HEK293 (cell line): Measurements from ENCODE around the gene FBXO21.

Experiments
- CTCF ChIA-PET: fragments of 350-600 bp; formaldehyde crosslinking; extraction: SDS; loops from one replicate; lab custom pipeline; 2021; ENCODE audit warnings: antibody characterized with exemption; lab: Yijun Ruan, JAX
- POLR2A ChIA-PET: fragments of 300-600 bp; formaldehyde crosslinking; extraction: SDS; loops from one replicate; lab custom pipeline; 2020; ENCODE audit warnings: antibody characterized with exemption, inconsistent platforms; lab: Yijun Ruan, JAX
- H3K27ac ChIP-seq: fragments of 200-500 bp; sonication (Bioruptor generic); 2 replicates; pipeline ENCODE4 v1.5.1; 2014; ENCODE audit warnings: low read depth, low read length, control low read depth, inconsistent platforms; ENCODE audit errors: extremely low read depth
- H3K36me3 ChIP-seq, 2 experiments: fragments of 200-500 bp in 1 of 2; sonication (Bioruptor generic) in 1 of 2; 1 replicate in 1 of 2; 2 replicates in 1 of 2; pipeline ENCODE4 v1.5.1; 2014 to 2017; ENCODE audit warnings: inconsistent platforms in 2 of 2, low read length in 2 of 2; ENCODE audit not compliant: control insufficient read depth in 2 of 2, insufficient read depth in 1 of 2
- H3K4me1 ChIP-seq: fragments of 200-500 bp; sonication (Bioruptor generic); 2 replicates; pipeline ENCODE4 v1.5.1; 2014; ENCODE audit warnings: mild to moderate bottlenecking, low read length, inconsistent platforms; ENCODE audit not compliant: control insufficient read depth, insufficient read depth
- H3K4me3 ChIP-seq: 2 replicates; pipeline ENCODE4 v1.5.1; 2011; ENCODE audit warnings: low read depth, mild to moderate bottlenecking, control low read depth, low read length, moderate library complexity
- H3K9me3 ChIP-seq: fragments of 200-500 bp; sonication (Bioruptor generic); 2 replicates; pipeline ENCODE4 v1.5.1; 2014; ENCODE audit warnings: low read depth, low read length, inconsistent platforms; ENCODE audit not compliant: control insufficient read depth, insufficient read depth
- CTCF ChIP-seq: fragments of 450-650 bp; formaldehyde crosslinking; IDR thresholded peaks from 2 replicates; pipeline ENCODE4 v1.5.1; 2016; ENCODE audit warnings: missing biosample characterization, missing genetic modification characterization
- EGR2 ChIP-seq: fragments of 450-650 bp; formaldehyde crosslinking; IDR thresholded peaks from 2 replicates; pipeline ENCODE4 v1.5.1; 2016; ENCODE audit warnings: low read depth, missing biosample characterization, missing genetic modification characterization
- KLF1 ChIP-seq: fragments of 450-650 bp; formaldehyde crosslinking; IDR thresholded peaks from 2 replicates; pipeline ENCODE4 v1.5.1; 2016; ENCODE audit warnings: missing biosample characterization, missing genetic modification characterization
- KLF8 ChIP-seq: fragments of 450-650 bp; formaldehyde crosslinking; IDR thresholded peaks from 2 replicates; pipeline ENCODE4 v1.5.1; 2016; ENCODE audit warnings: missing biosample characterization, missing genetic modification characterization
- SP7 ChIP-seq: fragments of 450-650 bp; formaldehyde crosslinking; IDR thresholded peaks from 2 replicates; pipeline ENCODE4 v1.5.1; 2016; ENCODE audit warnings: missing biosample characterization, missing genetic modification characterization
- ZBTB7A ChIP-seq: fragments of 450-650 bp; formaldehyde crosslinking; IDR thresholded peaks from 2 replicates; pipeline ENCODE4 v1.5.1; 2016; ENCODE audit warnings: low read depth, missing biosample characterization, missing genetic modification characterization
- ZBTB8A ChIP-seq: fragments of 450-650 bp; formaldehyde crosslinking; IDR thresholded peaks from 2 replicates; pipeline ENCODE4 v1.5.1; 2016; ENCODE audit warnings: missing biosample characterization, missing genetic modification characterization
- ZNF157 ChIP-seq: fragments of 450-650 bp; formaldehyde crosslinking; IDR thresholded peaks from 2 replicates; pipeline ENCODE4 v1.5.1; 2016; ENCODE audit warnings: missing biosample characterization, missing genetic modification characterization
- ZNF202 ChIP-seq: fragments of 450-650 bp; formaldehyde crosslinking; IDR thresholded peaks from 2 replicates; pipeline ENCODE4 v1.5.1; 2016; ENCODE audit warnings: missing biosample characterization, missing genetic modification characterization, borderline replicate concordance
- ZNF324 ChIP-seq: fragments of 450-650 bp; formaldehyde crosslinking; IDR thresholded peaks from 2 replicates; pipeline ENCODE4 v1.5.1; 2016; ENCODE audit warnings: missing biosample characterization, missing genetic modification characterization
- ZNF335 ChIP-seq: fragments of 450-650 bp; formaldehyde crosslinking; conservative IDR thresholded peaks from 2 replicates; pipeline ENCODE4 v1.5.1; 2016; ENCODE audit warnings: missing biosample characterization, missing genetic modification characterization
- ZNF48 ChIP-seq: fragments of 450-650 bp; formaldehyde crosslinking; IDR thresholded peaks from 2 replicates; pipeline ENCODE4 v1.5.1; 2016; ENCODE audit warnings: missing biosample characterization, missing genetic modification characterization
- ZNF488 ChIP-seq: fragments of 450-650 bp; formaldehyde crosslinking; IDR thresholded peaks from 2 replicates; pipeline ENCODE4 v1.5.1; 2016; ENCODE audit warnings: missing biosample characterization, missing genetic modification characterization
- ZNF513 ChIP-seq: fragments of 450-650 bp; IDR thresholded peaks from 2 replicates; pipeline ENCODE4 v1.5.1; 2018; ENCODE audit warnings: missing biosample characterization, missing genetic modification characterization
- ZNF529 ChIP-seq: fragments of 450-650 bp; formaldehyde crosslinking; IDR thresholded peaks from 2 replicates; pipeline ENCODE4 v1.5.1; 2017; ENCODE audit warnings: missing genetic modification characterization, missing biosample characterization; ENCODE audit not compliant: insufficient replicate concordance
- ZNF558 ChIP-seq: fragments of 450-650 bp; formaldehyde crosslinking; IDR thresholded peaks from 2 replicates; pipeline ENCODE4 v1.5.1; 2016; ENCODE audit warnings: missing biosample characterization, missing genetic modification characterization
- ZNF560 ChIP-seq: fragments of 450-650 bp; formaldehyde crosslinking; IDR thresholded peaks from 2 replicates; pipeline ENCODE4 v1.5.1; 2017; ENCODE audit warnings: missing biosample characterization, missing genetic modification characterization, borderline replicate concordance
- ZNF621 ChIP-seq: fragments of 450-650 bp; formaldehyde crosslinking; IDR thresholded peaks from 2 replicates; pipeline ENCODE4 v1.5.1; 2017; ENCODE audit warnings: missing biosample characterization, missing genetic modification characterization
- ZNF670 ChIP-seq: fragments of 450-650 bp; formaldehyde crosslinking; IDR thresholded peaks from 2 replicates; pipeline ENCODE4 v1.5.1; 2016; ENCODE audit warnings: missing biosample characterization, missing genetic modification characterization, low read depth
- ZNF677 ChIP-seq: fragments of 450-650 bp; IDR thresholded peaks from 2 replicates; pipeline ENCODE4 v1.5.0; 2018; ENCODE audit warnings: missing biosample characterization, mild to moderate bottlenecking, missing genetic modification characterization, moderate library complexity
- TF ChIP-seq, protein P1 (sequence below): fragments of 450-650 bp; formaldehyde crosslinking; IDR thresholded peaks from 2 replicates; pipeline ENCODE4 v1.5.1; 2017; ENCODE audit warnings: missing biosample characterization, missing genetic modification characterization
- TF ChIP-seq, protein P2 (sequence below): fragments of 450-650 bp; formaldehyde crosslinking; IDR thresholded peaks from 2 replicates; pipeline ENCODE4 v1.5.1; 2017; ENCODE audit warnings: missing biosample characterization, missing genetic modification characterization

FBXO21 gene

DNA sequence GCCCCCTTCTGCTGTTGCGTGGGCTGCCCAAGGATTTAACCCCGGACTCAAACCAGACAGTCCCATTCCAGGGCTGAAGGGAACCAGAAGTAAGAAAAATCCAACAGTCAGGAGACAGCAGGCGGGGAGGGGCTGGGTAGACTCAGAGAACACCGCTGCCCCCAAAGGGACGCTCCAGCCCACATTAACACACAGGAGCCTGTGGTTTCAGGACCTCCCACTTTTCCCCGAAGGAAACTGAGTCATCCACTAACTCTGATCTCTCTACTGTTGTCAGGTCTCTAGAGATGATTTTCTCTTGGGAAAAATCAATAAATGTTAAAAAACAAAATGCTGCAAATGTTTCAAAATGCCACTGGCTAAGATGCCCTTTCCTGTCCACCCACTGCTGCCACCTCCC lies 41.6 kb downstream of the FBXO21 start:
- H3K27ac ChIP-seq: no peak overlapping the region
- H3K4me1 ChIP-seq: no peaks in the 10 kb centered on the region
- TF ChIP-seq ZNF488: no peak
- TF ChIP-seq ZNF560 (tag by site-specific recombination): no peak
- TF ChIP-seq CTCF (tag by site-specific recombination): no peak
- no peak for TF ChIP-seq ZBTB8A (tag by site-specific recombination)
- TF ChIP-seq, all 188 proteins: peak for 0
- H3K36me3 ChIP-seq: peaks cover 16 to 65% of the 10 kb centered on the region in 2 experiments
- CTCF ChIA-PET: no interaction called here
- H3K9me3 ChIP-seq: no peaks in the 10 kb centered on the region
- POLR2A ChIA-PET: no interaction called here
- no peak overlapping the region for H3K4me3 ChIP-seq

DNA sequence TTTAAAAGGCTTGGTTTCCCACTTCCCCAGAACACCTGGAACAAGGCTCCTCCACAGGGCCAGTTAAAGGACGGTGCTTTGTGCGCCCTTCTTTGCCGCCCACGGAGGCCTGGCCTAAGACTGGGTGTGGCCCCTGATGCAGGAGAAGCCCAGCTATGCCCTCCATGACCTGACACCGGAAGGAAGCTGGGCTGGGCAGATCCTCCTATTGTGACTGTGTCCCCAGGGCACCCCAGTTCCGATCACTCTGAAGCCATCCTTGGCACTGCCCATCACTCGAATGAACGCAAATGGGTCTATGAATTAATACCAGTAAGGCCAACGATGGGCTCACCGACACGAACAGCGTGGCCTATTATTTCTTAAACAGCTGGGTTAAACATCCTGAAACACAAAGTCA lies 42.6 kb downstream of the FBXO21 start:
- Histone ChIP-seq H3K36me3 (peaks cover 14 to 55% of the 10 kb centered on the region in 2 experiments), H3K27ac (no peak overlapping the region)
- CTCF ChIA-PET: no interaction called here
- no peak for TF ChIP-seq ZNF335 (tag by site-specific recombination)
- TF ChIP-seq ZNF558 (tag by site-specific recombination): no peak
- TF ChIP-seq ZNF324: no peak
- no peak for TF ChIP-seq EGR2 (tag by site-specific recombination)
- TF ChIP-seq ZNF670: no peak
- TF ChIP-seq ZNF48 (tag by site-specific recombination): no peak
- TF ChIP-seq, all 188 proteins: peak for 0
- Histone ChIP-seq H3K4me1 (no peaks in the 10 kb centered on the region), H3K4me3 (no peak overlapping the region), H3K9me3 (no peaks in the 10 kb centered on the region)
- POLR2A ChIA-PET: no interaction called here

- Histone ChIP-seq H3K27ac (no peak overlapping the region), H3K36me3 (peaks cover 7 to 52% of the 10 kb centered on the region in 2 experiments), H3K9me3 (no peaks in the 10 kb centered on the region), H3K4me3 (no peak overlapping the region), H3K4me1 (no peaks in the 10 kb centered on the region)
- CTCF ChIA-PET: interaction anchor here (0.7 kb wide), 1 partner anchor 121 kb away, joined by 3 read pairs; no protein-coding TSS in a partner anchor
- POLR2A ChIA-PET: no interaction called here
- no peak for TF ChIP-seq ZNF335 (tag by site-specific recombination)
- no peak for TF ChIP-seq KLF1 (tag by site-specific recombination)
- no peak for TF ChIP-seq ZNF202
- no peak for TF ChIP-seq ZNF529 (tag by site-specific recombination)
- no peak for TF ChIP-seq ZNF157 (tag by site-specific recombination)
- TF ChIP-seq SP7 (tag by site-specific recombination): no peak
- TF ChIP-seq, protein P1, sequence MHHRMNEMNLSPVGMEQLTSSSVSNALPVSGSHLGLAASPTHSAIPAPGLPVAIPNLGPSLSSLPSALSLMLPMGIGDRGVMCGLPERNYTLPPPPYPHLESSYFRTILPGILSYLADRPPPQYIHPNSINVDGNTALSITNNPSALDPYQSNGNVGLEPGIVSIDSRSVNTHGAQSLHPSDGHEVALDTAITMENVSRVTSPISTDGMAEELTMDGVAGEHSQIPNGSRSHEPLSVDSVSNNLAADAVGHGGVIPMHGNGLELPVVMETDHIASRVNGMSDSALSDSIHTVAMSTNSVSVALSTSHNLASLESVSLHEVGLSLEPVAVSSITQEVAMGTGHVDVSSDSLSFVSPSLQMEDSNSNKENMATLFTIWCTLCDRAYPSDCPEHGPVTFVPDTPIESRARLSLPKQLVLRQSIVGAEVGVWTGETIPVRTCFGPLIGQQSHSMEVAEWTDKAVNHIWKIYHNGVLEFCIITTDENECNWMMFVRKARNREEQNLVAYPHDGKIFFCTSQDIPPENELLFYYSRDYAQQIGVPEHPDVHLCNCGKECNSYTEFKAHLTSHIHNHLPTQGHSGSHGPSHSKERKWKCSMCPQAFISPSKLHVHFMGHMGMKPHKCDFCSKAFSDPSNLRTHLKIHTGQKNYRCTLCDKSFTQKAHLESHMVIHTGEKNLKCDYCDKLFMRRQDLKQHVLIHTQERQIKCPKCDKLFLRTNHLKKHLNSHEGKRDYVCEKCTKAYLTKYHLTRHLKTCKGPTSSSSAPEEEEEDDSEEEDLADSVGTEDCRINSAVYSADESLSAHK: no peak
- no peak for TF ChIP-seq ZBTB7A
- TF ChIP-seq, protein P2, sequence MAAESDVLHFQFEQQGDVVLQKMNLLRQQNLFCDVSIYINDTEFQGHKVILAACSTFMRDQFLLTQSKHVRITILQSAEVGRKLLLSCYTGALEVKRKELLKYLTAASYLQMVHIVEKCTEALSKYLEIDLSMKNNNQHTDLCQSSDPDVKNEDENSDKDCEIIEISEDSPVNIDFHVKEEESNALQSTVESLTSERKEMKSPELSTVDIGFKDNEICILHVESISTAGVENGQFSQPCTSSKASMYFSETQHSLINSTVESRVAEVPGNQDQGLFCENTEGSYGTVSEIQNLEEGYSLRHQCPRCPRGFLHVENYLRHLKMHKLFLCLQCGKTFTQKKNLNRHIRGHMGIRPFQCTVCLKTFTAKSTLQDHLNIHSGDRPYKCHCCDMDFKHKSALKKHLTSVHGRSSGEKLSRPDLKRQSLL (tag by site-specific recombination): no peak
- no peak for TF ChIP-seq ZNF677 (tag by site-specific recombination)
- TF ChIP-seq KLF8: no peak
- no peak for TF ChIP-seq ZNF621 (tag by site-specific recombination)
- TF ChIP-seq ZNF513 (tag by site-specific recombination): no peak
Measured at GRCh38 chr12:117145597-117146154, 44.6 kb downstream of the FBXO21 start.
